Keratinocyte (primary cell): ENCODE measurements around the gene USP10.

Experiments used
- CTCF ChIP-seq, 3 experiments: IDR thresholded peaks in 1 of 3; conservative IDR thresholded peaks in 1 of 3; optimal IDR thresholded peaks in 1 of 3; 2 replicates in 2 of 3; 3 replicates in 1 of 3; pipeline versions ENCODE3 to v1.5.1; 2011; ENCODE audit warnings: low read length in 3 of 3, mild to moderate bottlenecking in 3 of 3, moderate library complexity in 2 of 3, control low read depth in 1 of 3, inconsistent platforms in 1 of 3; ENCODE audit not compliant: insufficient read depth in 2 of 3; ENCODE audit errors: extremely low read depth in 1 of 3
- EZH2 ChIP-seq: IDR thresholded peaks from one replicate; pipeline ENCODE4 v1.6.1; 2012; ENCODE audit warnings: inconsistent platforms, mild to moderate bottlenecking, low read length, moderate library complexity

GRCh38 chr16:84660973-84661372 lies 38.8 kb upstream of the USP10 start:
- TF ChIP-seq CTCF (optimal IDR thresholded peaks at IDR 0.05 in 1 of 3, IDR thresholded peaks at IDR 0.05 in 1 of 3, conservative IDR thresholded peaks at IDR 0.05 in 1 of 3; ENCODE audit: extremely low read depth in 1 of 3, insufficient read depth in 2 of 3, low read length in 3 of 3) (no peak), EZH2 (no peak)
